H9 (cell line): ENCODE results near the gene MARCHF10. TPM values are rescaled to one million over a fixed set of nuclear protein-coding genes. Genes with fewer than 3 reads are reported as not detected.

Experiments used
- DNase-seq: peaks from one replicate; pipeline ENCODE4 v3.0.0-alpha.2; 2017
- H2AFZ ChIP-seq: one replicate; pipeline ENCODE4 v1.6.1; 2013; ENCODE audit warnings: mild to moderate bottlenecking, low read length, control low read depth, moderate library complexity
- H2AK5ac ChIP-seq: 2 replicates; pipeline ENCODE4 v1.6.1; 2013; ENCODE audit warnings: low read length, control low read depth, mixed read lengths; ENCODE audit not compliant: insufficient read length
- H2BK120ac ChIP-seq: one replicate; pipeline ENCODE4 v1.6.1; 2013; ENCODE audit warnings: low read depth, mild to moderate bottlenecking, low read length, control low read depth, inconsistent platforms; ENCODE audit not compliant: poor library complexity, severe bottlenecking
- H2BK12ac ChIP-seq: 2 replicates; pipeline ENCODE4 v1.6.1; 2013; ENCODE audit warnings: low read length, control low read depth, mixed read lengths, low read depth; ENCODE audit not compliant: insufficient read length
- H2BK15ac ChIP-seq: 2 replicates; pipeline ENCODE4 v1.6.1; 2013; ENCODE audit warnings: low read depth, low read length, control low read depth
- H2BK20ac ChIP-seq: one replicate; pipeline ENCODE4 v1.6.1; 2013; ENCODE audit warnings: low read depth, mild to moderate bottlenecking, low read length, control low read depth, inconsistent platforms; ENCODE audit not compliant: poor library complexity, severe bottlenecking
- H2BK5ac ChIP-seq: 2 replicates; pipeline ENCODE4 v1.6.1; 2013; ENCODE audit warnings: low read length, control low read depth, mixed read lengths; ENCODE audit not compliant: insufficient read length
- H3K14ac ChIP-seq: 2 replicates; pipeline ENCODE4 v1.6.1; 2013; ENCODE audit warnings: low read length, control low read depth; ENCODE audit not compliant: insufficient read depth
- H3K18ac ChIP-seq: 2 replicates; pipeline ENCODE4 v1.6.1; 2013; ENCODE audit warnings: low read depth, mild to moderate bottlenecking, mixed read lengths, low read length, control low read depth; ENCODE audit not compliant: insufficient read length
- H3K23ac ChIP-seq: 2 replicates; pipeline ENCODE4 v1.6.1; 2013; ENCODE audit warnings: low read length, control low read depth, mixed read lengths, low read depth; ENCODE audit not compliant: insufficient read length
- H3K23me2 ChIP-seq: 2 replicates; pipeline ENCODE4 v1.6.1; 2013; ENCODE audit warnings: low read depth, mild to moderate bottlenecking, mixed read lengths, low read length, control low read depth; ENCODE audit not compliant: insufficient read length, poor library complexity, severe bottlenecking
- H3K27ac ChIP-seq: 2 replicates; pipeline ENCODE4 v1.5.1; 2013; ENCODE audit warnings: low read length, control low read depth, mixed read lengths, low read depth; ENCODE audit not compliant: insufficient read length
- H3K27me3 ChIP-seq: 2 replicates; pipeline ENCODE4 v1.6.1; 2013; ENCODE audit warnings: low read length, control low read depth, inconsistent platforms; ENCODE audit not compliant: insufficient read depth
- H3K4ac ChIP-seq: 2 replicates; pipeline ENCODE4 v1.6.1; 2013; ENCODE audit warnings: low read depth, mild to moderate bottlenecking, control low read depth, inconsistent platforms, low read length, moderate library complexity
- H3K4me1 ChIP-seq: 2 replicates; pipeline ENCODE4 v1.6.1; 2013; ENCODE audit warnings: low read length, control low read depth, inconsistent platforms; ENCODE audit not compliant: insufficient read depth
- H3K4me2 ChIP-seq: 2 replicates; pipeline ENCODE4 v1.6.1; 2013; ENCODE audit warnings: low read length, control low read depth, mixed read lengths; ENCODE audit not compliant: insufficient read length, insufficient read depth
- H3K56ac ChIP-seq: 2 replicates; pipeline ENCODE4 v1.6.1; 2013; ENCODE audit warnings: low read depth, mild to moderate bottlenecking, mixed read lengths, low read length, control low read depth; ENCODE audit not compliant: insufficient read length
- H3K79me1 ChIP-seq: 2 replicates; pipeline ENCODE4 v1.6.1; 2013; ENCODE audit warnings: low read depth, mild to moderate bottlenecking, moderate library complexity, low read length, control low read depth, inconsistent platforms; ENCODE audit not compliant: insufficient read depth, poor library complexity, severe bottlenecking
- H3K79me2 ChIP-seq: 2 replicates; pipeline ENCODE4 v1.6.1; 2013; ENCODE audit warnings: low read length, control low read depth, inconsistent platforms; ENCODE audit not compliant: insufficient read depth
- H3K9ac ChIP-seq: 2 replicates; pipeline ENCODE4 v1.6.1; 2013; ENCODE audit warnings: low read length, control low read depth, mixed read lengths; ENCODE audit not compliant: insufficient read length; ENCODE audit errors: extremely low read depth
- H3K9me3 ChIP-seq: one replicate; pipeline ENCODE4 v1.6.1; 2013; ENCODE audit warnings: low read depth, low read length, inconsistent platforms; ENCODE audit not compliant: control insufficient read depth
- H3T11ph ChIP-seq: one replicate; pipeline ENCODE4 v1.6.1; 2013; ENCODE audit warnings: mild to moderate bottlenecking, low read length, control low read depth, inconsistent platforms
- H4K20me1 ChIP-seq: one replicate; pipeline ENCODE4 v1.6.1; 2013; ENCODE audit not compliant: control insufficient read depth, insufficient read length, insufficient read depth
- H4K5ac ChIP-seq: 2 replicates; pipeline ENCODE4 v1.6.1; 2013; ENCODE audit warnings: low read depth, mild to moderate bottlenecking, mixed read lengths, low read length, control low read depth; ENCODE audit not compliant: insufficient read length
- H4K8ac ChIP-seq: replicated peaks from 2 replicates; pipeline ENCODE4 v1.6.1; 2013; ENCODE audit warnings: low read length, control low read depth, mixed read lengths, low read depth; ENCODE audit not compliant: insufficient read length
- H4K91ac ChIP-seq: 2 replicates; pipeline ENCODE4 v1.6.1; 2013; ENCODE audit warnings: low read depth, mild to moderate bottlenecking, moderate library complexity, mixed read lengths, low read length, control low read depth; ENCODE audit not compliant: insufficient read length
- H3K27ac Mint-ChIP-seq, 3 experiments: 2 replicates in 2 of 3; 3 replicates in 1 of 3; pipeline ENCODE4 v1.8.0; 2020 to 2021; ENCODE audit warnings: mixed read lengths in 3 of 3, mild to moderate bottlenecking in 1 of 3, moderate library complexity in 1 of 3
- H3K27me3 Mint-ChIP-seq: 2 replicates; pipeline ENCODE4 v1.8.0; 2021; ENCODE audit warnings: low read depth, mild to moderate bottlenecking, moderate library complexity, mixed read lengths
- H3K36me3 Mint-ChIP-seq, 3 experiments: 2 replicates in 2 of 3; 3 replicates in 1 of 3; pipeline ENCODE4 v1.8.0; 2020 to 2021; ENCODE audit warnings: low read depth in 3 of 3, mixed read lengths in 3 of 3; ENCODE audit not compliant: insufficient read depth in 1 of 3
- H3K4me1 Mint-ChIP-seq, 2 experiments: 2 replicates each; pipeline ENCODE4 v1.8.0; 2020; ENCODE audit warnings: mixed read lengths in 2 of 2
- H3K4me3 Mint-ChIP-seq, 2 experiments: 2 replicates in 1 of 2; 3 replicates in 1 of 2; pipeline ENCODE4 v1.8.0; 2020 to 2021; ENCODE audit warnings: mild to moderate bottlenecking in 2 of 2, mixed read lengths in 2 of 2, moderate library complexity in 1 of 2
- H3K9me3 Mint-ChIP-seq, 2 experiments: 2 replicates in 1 of 2; 3 replicates in 1 of 2; pipeline ENCODE4 v1.8.0; 2020; ENCODE audit warnings: mild to moderate bottlenecking in 2 of 2, mixed read lengths in 2 of 2, moderate library complexity in 1 of 2
- CTCF ChIP-seq: fragments of 200-600 bp; sonication (generic); conservative IDR thresholded peaks from 3 replicates; pipeline ENCODE4 v1.8.0; 2021; ENCODE audit warnings: antibody characterized with exemption, mild to moderate bottlenecking
- WGBS: extraction: QIAGEN DNeasy Blood & Tissue Kit; methylation state at CpG from one replicate; pipeline ENCODE4 v1.1.7; 2013; ENCODE audit warnings: missing lambda C conversion rate, low lambda C conversion rate, mixed read lengths; ENCODE audit not compliant: insufficient read length; ENCODE audit errors: extremely low coverage; 5-methylcytosine and 5-hydroxymethylcytosine counted together
- total RNA-seq: library from RNA; stranded (reverse); gene quantifications from 2 replicates; pipeline ENCODE4 v1.2.1, GENCODE V29; 2021

MARCHF10 gene
- total RNA-seq, 1 experiment from 2014 or later = not detected

- H2BK120ac ChIP-seq = no peak overlapping the region
- no peak overlapping the region for H2AFZ ChIP-seq
- no peak overlapping the region for H4K5ac ChIP-seq
- Mint-ChIP-seq H3K27ac (no peak overlapping the region), H3K4me1 (no peaks in the 10 kb centered on the region), H3K36me3 (no peaks in the 10 kb centered on the region), H3K27me3 (peaks cover 2% of the 10 kb centered on the region), H3K9me3 (no peaks in the 10 kb centered on the region), H3K4me3 (no peak overlapping the region)
- H3K27ac ChIP-seq = no peak overlapping the region
- no peaks in the 10 kb centered on the region for H3K79me1 ChIP-seq
- no peaks in the 10 kb centered on the region for H3K9me3 ChIP-seq
- no peak overlapping the region for H3K9ac ChIP-seq
- no peaks in the 10 kb centered on the region for H3K4me1 ChIP-seq
- no peak overlapping the region for H3K4ac ChIP-seq
- no peak overlapping the region for H3K4me2 ChIP-seq
- H2BK12ac ChIP-seq = no peak overlapping the region
- H2BK15ac ChIP-seq = no peak overlapping the region
- no peak overlapping the region for H4K91ac ChIP-seq
- no peak overlapping the region for H3T11ph ChIP-seq
- H3K56ac ChIP-seq = no peak overlapping the region
- H3K14ac ChIP-seq = no peak overlapping the region
- H3K23me2 ChIP-seq = no peaks in the 10 kb centered on the region
- H2BK5ac ChIP-seq = no peak overlapping the region
- no peaks in the 10 kb centered on the region for H3K27me3 ChIP-seq
- H3K79me2 ChIP-seq = no peaks in the 10 kb centered on the region
- H3K18ac ChIP-seq = no peak overlapping the region
- H2AK5ac ChIP-seq = no peak overlapping the region
- H4K20me1 ChIP-seq = no peaks in the 10 kb centered on the region
- no peak overlapping the region for H2BK20ac ChIP-seq
- peak; percentile 2 for DNase-seq
- H4K8ac ChIP-seq = no peak overlapping the region
- no peak overlapping the region for H3K23ac ChIP-seq
- no CpG with 5 or more reads among the region's 6 CpGs for WGBS
- no peak for TF ChIP-seq CTCF
Observed at GRCh38 chr17:62854098-62854680, 46.1 kb upstream of the MARCHF10 start.
